ENCODE results near the gene EN1. TPM values are rescaled to one million over a fixed set of nuclear protein-coding genes. Genes with fewer than 3 reads are reported as not detected.

The EN1 gene
- total and polyA plus RNA-seq, 2 of the 4 experiments (the other 2 are of a cell fraction), result not detected

DNA sequence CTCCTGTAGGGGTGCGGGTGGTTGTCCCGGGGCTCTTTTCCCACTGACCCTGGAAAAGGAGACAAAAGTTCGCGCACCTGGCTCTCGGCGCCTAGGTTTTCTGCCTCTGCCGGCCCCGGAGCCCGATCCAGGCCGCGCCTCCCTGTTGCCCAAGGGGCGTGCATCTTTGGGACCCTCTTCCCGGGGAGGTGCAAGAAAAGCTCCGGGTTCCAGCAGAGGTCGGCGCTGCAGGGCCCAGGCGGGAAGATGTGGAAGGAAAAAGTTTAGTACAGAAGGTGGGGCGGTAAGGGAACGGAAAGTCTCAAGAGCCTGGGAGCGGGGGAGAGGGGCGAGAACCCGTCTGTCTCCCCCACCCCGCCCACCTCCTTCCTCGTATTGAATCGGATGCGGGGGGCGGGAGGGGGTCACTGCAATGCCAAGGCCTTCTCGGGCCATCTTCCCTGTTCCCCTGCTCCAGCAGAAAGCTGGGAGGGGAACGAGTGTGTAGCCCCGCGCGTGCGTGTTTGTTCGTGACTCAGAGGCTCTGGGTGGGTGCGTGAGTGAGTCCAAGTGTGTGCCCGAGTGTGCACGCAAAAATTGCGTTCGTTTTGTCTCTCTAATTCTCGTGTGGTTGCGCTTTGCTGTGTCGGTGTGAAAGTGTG, 6.3 kb upstream of the EN1 start:
- peaks cover 95% of the 10 kb centered on the region for H3K27me3 ChIP-seq (ENCODE audit: control insufficient read depth, insufficient read depth, low read length)
- no peak for DNase-seq

More for the DNA sequence above, 6.3 kb upstream of the EN1 start:
- H2BK5ac ChIP-seq (ENCODE audit: low read depth, low read length, poor library complexity, severe bottlenecking), result no peak overlapping the region
- H4K5ac ChIP-seq (ENCODE audit: low read depth, low read length), result no peak overlapping the region
- no peak overlapping the region for H2BK120ac ChIP-seq (ENCODE audit: low read depth, low read length)
- dilution Hi-C loops (cut with HindIII; ENCODE audit: low sequenced_read_pairs, unreplicated experiment) (no loop called here), in situ Hi-C loops (cut with MboI; ENCODE audit: low sequenced_read_pairs) (loop anchor here (25.0 kb wide), 1 partner anchor 816 kb away; no protein-coding TSS in a partner anchor), intact Hi-C loops (cut with micrococcal nuclease) (loop anchor here (2.0 kb wide), 1 partner anchor 807 kb away; no protein-coding TSS in a partner anchor)
- H3K79me1 ChIP-seq (ENCODE audit: low read depth in 1 of 2, low read length in 2 of 2), result no peaks in the 10 kb centered on the region
- no peak overlapping the region for H2BK20ac ChIP-seq (ENCODE audit: low read depth, low read length)
- no peak overlapping the region for H4K91ac ChIP-seq (ENCODE audit: insufficient read depth, low read depth, low read length)
- no peaks in the 10 kb centered on the region for H3K4me1 ChIP-seq (ENCODE audit: control insufficient read depth, insufficient read depth, low read length)
- H3K27ac ChIP-seq (ENCODE audit: insufficient read depth, low read length), result no peak overlapping the region
- 5% methylated on average over 11 of the region's 42 CpGs; no CpG with 5 or more reads in 1 of the 2 experiments for WGBS, 2 experiments (ENCODE audit: extremely low coverage in 2 of 2, insufficient read length in 1 of 2)
- no peak overlapping the region for H3K9ac ChIP-seq (ENCODE audit: low read depth, low read length)
- no peak overlapping the region for H3K4ac ChIP-seq (ENCODE audit: low read depth, low read length)
- no peak overlapping the region for H3K4me2 ChIP-seq (ENCODE audit: low read depth, low read length)
- H2AFZ ChIP-seq (replicated peaks; ENCODE audit: low read length, poor library complexity), result peak overlapping the region; percentile 49
- no TSS peak for BruUV-seq (replicated peaks)
- H3K23ac ChIP-seq (ENCODE audit: low read depth, low read length), result no peak overlapping the region
- H2AK9ac ChIP-seq (replicated peaks; ENCODE audit: low read depth, low read length, poor library complexity), result no peak overlapping the region
- peaks cover 2% of the 10 kb centered on the region; the same call in 1 of the 2 replicates for H3K9me3 ChIP-seq (ENCODE audit: control insufficient read depth, insufficient read depth, low read length)
- no peak overlapping the region for H3K14ac ChIP-seq (replicated peaks; ENCODE audit: low read depth, low read length)
- ChIA-PET POLR2A (ENCODE audit: unreplicated experiment) (no interaction called here), CTCF (interaction anchor here (0.6 to 0.9 kb wide), 2 partner anchors 76 to 807 kb away, joined by 4 read pairs; no protein-coding TSS in a partner anchor)
- no peak overlapping the region for H3K18ac ChIP-seq (ENCODE audit: low read depth, low read length)
- H3K4me3 ChIP-seq (ENCODE audit: insufficient read depth, low read depth, low read length), result no peak overlapping the region
- H3K9me1 ChIP-seq (ENCODE audit: insufficient read depth, low read length), result no peaks in the 10 kb centered on the region
- no peak overlapping the region for H4K8ac ChIP-seq (ENCODE audit: low read depth in 2 of 2, low read length in 2 of 2)
- no peaks in the 10 kb centered on the region for H3K36me3 ChIP-seq (ENCODE audit: control insufficient read depth, insufficient read depth, low read length)
- no peak overlapping the region for H3K56ac ChIP-seq (ENCODE audit: extremely low read depth, insufficient read depth, low read length)
- H2AK5ac ChIP-seq (ENCODE audit: low read depth, low read length), result no peak overlapping the region
- H2BK15ac ChIP-seq (ENCODE audit: low read depth, low read length), result no peak overlapping the region
- TF ChIP-seq SMC3 (IDR thresholded peaks at IDR 0.05; ENCODE audit: low read depth, low read length), result no peak
- TF ChIP-seq, protein P1, sequence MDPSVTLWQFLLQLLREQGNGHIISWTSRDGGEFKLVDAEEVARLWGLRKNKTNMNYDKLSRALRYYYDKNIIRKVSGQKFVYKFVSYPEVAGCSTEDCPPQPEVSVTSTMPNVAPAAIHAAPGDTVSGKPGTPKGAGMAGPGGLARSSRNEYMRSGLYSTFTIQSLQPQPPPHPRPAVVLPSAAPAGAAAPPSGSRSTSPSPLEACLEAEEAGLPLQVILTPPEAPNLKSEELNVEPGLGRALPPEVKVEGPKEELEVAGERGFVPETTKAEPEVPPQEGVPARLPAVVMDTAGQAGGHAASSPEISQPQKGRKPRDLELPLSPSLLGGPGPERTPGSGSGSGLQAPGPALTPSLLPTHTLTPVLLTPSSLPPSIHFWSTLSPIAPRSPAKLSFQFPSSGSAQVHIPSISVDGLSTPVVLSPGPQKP (IDR thresholded peaks at IDR 0.05; ENCODE audit: borderline replicate concordance, low read depth, low read length), result no peak
- TF ChIP-seq, protein P2, sequence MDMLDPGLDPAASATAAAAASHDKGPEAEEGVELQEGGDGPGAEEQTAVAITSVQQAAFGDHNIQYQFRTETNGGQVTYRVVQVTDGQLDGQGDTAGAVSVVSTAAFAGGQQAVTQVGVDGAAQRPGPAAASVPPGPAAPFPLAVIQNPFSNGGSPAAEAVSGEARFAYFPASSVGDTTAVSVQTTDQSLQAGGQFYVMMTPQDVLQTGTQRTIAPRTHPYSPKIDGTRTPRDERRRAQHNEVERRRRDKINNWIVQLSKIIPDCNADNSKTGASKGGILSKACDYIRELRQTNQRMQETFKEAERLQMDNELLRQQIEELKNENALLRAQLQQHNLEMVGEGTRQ (IDR thresholded peaks at IDR 0.05; ENCODE audit: low read depth, low read length), result no peak
- TF ChIP-seq NFE2L2 (IDR thresholded peaks at IDR 0.05; ENCODE audit: low read depth, low read length), result no peak
- TF ChIP-seq RAD21 (IDR thresholded peaks at IDR 0.05; ENCODE audit: low read length), result no peak
- TF ChIP-seq BHLHE40 (IDR thresholded peaks at IDR 0.05; ENCODE audit: low read depth, low read length), result no peak
- TF ChIP-seq CEBPB (IDR thresholded peaks at IDR 0.05; ENCODE audit: low read depth, low read length), result no peak
- TF ChIP-seq, protein P3, sequence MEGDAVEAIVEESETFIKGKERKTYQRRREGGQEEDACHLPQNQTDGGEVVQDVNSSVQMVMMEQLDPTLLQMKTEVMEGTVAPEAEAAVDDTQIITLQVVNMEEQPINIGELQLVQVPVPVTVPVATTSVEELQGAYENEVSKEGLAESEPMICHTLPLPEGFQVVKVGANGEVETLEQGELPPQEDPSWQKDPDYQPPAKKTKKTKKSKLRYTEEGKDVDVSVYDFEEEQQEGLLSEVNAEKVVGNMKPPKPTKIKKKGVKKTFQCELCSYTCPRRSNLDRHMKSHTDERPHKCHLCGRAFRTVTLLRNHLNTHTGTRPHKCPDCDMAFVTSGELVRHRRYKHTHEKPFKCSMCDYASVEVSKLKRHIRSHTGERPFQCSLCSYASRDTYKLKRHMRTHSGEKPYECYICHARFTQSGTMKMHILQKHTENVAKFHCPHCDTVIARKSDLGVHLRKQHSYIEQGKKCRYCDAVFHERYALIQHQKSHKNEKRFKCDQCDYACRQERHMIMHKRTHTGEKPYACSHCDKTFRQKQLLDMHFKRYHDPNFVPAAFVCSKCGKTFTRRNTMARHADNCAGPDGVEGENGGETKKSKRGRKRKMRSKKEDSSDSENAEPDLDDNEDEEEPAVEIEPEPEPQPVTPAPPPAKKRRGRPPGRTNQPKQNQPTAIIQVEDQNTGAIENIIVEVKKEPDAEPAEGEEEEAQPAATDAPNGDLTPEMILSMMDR (conservative IDR thresholded peaks at IDR 0.05; ENCODE audit: low read depth, low read length), result no peak
- ATAC-seq (ENCODE audit: low read depth), result no peak
- no peaks in the 10 kb centered on the region for H4K20me1 ChIP-seq (ENCODE audit: insufficient read depth, low read length)

All from IMR-90 (cell line).